GM19025 (cell line): Measurements from ENCODE around the gene ELAVL1.
A peak's percentile ranks its signal among the peaks of the same experiment; 100 is the strongest.

Experiments
- ATAC-seq: cut with Tn5 transposase; IDR thresholded peaks from one replicate; pipeline ENCODE4 v1.9.1; 2021; ENCODE audit warnings: mild to moderate bottlenecking, low read depth, moderate library complexity; ENCODE audit not compliant: unreplicated experiment

The ELAVL1 gene

DNA sequence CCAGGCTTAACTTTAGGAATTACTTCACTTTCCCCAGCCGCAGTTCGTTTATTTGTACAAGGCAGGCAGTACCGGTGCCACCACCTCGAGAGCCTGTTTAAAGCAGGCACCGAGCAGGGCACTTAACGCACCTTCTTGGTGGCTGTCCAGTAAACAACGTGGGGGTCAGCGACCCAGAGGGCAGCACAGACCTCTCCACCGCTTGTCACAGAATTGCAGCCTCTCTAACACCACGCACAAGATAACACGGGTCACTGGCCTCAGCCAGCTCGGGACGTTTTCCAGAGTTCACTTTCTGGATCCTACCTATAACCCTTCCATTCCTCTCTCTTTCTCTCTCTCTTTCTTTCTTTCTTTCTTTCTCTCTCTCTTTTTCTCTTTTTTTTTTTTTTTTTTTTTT is 16.8 kb upstream of the ELAVL1 start:
- no peak for ATAC-seq

DNA sequence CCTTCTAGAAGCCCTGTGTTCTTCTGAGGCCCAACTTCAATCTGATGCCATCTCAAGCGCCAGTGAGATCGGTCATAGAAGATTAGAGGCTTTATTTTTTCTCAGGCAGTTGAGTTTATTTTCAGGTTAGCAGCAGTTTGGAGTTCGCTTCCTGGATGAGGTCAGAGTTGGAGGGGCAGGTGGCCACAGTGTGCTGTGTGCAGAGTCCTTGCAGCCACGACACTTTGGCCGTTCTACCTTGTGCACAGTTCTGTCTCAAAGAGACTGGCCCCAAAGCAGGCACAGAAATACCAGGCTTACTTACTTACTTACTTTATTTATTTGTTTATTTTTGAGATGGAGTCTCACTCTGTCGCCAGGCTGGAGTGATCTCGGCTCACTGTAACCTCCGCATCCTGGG is 15.9 kb upstream of the ELAVL1 start:
- no peak for ATAC-seq

DNA sequence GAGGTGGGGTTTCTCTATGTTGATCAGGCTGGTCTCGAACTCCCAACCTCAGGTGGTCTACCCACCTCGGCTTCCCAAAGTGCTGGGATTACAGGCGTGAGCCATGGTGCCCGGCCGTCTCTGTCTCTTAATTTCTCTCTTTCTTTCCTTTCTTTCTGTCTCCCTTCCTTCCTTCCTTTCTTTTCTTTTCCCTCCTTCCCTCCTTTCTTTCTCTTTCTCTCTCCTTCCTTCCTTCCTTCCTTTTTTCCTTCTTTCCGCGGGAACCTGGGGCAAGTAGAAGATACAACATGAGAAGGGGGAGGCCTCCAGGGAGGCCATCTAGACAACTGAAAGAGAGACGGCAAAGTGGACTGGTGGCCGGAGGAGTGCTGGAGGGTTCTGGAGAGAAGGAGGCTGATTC is 15.2 kb upstream of the ELAVL1 start:
- no peak for ATAC-seq

DNA sequence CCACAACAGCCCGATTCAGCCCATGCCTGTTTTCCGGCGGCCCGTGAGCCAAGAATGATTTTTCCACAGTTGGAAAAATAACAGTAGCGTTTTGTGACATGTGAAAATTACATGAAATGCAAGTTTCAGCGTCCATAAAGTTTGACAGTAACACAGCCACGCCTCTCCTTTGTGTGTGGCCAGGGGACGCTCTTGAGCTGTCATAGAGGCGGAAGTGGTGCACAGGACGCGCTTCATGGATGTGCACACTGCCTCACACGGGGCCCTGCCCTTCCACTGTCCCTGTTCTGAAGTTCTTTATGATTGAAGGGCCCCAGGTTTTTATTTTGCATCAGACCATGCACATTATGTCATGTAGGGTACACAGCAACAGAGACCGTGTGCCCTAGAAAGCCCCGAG is 12.4 kb upstream of the ELAVL1 start:
- ATAC-seq, result no peak

DNA sequence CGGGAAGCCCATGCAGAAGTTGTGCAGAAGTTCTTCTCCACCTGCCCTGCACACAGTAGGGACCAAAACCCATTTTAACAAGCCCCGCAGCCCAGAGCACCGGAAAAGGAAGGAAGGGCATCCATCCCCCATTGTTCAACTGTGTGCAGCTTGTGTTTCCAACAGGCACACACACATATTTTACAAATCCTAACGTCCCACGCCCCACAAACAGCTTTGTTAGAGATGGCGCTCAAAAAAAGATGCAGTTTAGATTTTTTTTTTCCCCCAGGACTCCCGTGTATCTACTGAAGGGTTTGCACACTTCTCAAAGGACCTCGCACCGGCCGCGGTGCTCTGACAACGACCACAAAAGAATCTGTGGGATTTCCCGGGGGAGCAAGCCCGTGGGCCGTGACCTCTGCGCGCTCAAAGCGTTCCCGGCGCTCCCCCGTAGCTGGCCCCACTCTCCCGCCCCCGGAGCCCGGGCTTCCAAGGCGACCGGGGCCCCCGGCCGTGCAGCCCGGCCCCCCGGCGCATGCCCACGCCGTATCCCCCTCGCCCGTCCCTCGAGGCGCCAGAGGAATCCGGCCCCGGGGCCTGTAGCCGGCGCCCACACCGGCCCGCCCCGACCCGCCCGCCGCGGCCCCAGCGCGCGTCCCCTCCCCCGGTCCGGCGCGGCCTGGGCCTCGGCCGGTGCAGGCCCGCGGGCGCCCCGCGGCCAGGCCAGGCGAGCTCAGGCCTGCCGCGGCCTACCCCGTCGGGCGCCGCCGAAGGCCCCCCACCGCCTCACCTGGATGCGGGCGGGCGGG is 523 bp downstream of the ELAVL1 start:
- ATAC-seq, result peak; percentile 37

DNA sequence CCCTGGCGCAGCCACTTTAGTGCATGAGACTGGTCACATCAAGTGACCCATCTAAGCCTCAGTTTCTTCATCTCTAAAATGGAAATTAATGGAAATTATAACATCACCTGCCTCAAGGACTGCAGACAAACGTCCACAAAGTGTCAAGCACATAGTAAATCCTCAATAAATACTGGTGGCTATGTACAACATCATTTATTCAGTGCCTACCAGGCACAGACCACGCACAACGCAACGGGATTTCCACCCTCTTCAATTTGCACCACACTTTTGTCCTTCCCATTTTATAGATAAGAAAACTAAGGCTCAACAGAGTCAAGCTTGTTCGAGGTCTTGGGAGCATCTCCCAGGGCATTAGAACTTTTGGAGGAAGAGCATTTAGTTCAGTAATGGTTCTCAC is 1.4 kb downstream of the ELAVL1 start:
- ATAC-seq, result no peak

DNA sequence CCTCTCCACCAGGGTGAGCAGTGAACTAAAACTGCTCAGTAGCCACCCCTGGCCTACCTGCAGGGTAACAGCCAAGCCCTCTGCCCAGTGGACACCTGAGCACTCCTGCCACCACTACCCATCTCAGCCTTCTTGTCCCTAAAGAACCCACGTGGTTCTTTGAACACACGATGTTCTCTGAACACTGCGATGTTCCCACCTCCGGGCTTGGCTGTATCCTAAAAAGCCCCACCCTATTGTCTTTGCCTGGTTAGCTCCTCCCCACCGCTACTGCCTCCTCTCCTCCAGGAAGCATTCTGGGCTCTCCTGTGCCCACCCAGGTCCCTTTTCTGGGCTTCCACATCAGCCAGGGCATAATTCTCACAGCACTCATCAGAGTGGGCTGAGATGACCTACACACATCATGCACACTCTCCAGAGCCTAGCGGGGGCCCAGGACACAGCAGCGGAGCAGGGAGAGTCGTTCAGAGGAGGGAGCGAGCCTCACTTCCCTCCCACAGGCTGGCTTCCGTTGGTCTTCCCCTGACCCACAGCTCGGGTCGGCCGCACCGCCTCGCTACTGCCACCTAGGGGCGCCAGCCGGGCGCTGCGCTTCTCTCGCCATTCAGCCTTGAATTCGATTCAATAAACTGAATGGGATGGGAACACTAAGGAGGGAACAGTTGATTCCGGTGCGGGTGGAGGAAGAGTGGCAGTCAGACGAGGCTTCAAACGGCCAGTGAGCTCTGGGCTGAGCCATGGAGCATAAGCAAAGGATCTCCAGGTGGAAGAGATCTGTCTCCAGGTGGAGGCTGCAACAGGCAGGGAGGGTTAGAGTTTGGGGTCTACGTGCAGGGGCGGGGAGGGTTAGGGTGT is 3.2 kb downstream of the ELAVL1 start:
- no peak for ATAC-seq

DNA sequence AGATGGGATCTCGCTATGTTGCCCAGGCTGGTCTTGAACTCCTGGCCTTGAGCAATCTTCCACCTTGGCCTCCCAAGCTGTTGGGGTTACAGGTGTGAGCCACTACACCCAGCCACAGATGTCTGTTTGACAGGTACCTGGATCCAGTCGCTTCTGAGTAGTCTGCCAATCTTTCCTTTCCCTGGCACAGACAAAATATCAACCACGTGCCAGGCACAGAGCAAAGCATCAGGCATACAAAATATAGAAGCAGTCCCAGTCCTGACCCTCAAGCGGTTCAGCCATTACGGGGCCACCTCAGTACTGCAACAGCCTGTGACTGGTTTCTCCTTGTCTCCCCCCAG is 3.8 kb downstream of the ELAVL1 start:
- ATAC-seq, result no peak

DNA sequence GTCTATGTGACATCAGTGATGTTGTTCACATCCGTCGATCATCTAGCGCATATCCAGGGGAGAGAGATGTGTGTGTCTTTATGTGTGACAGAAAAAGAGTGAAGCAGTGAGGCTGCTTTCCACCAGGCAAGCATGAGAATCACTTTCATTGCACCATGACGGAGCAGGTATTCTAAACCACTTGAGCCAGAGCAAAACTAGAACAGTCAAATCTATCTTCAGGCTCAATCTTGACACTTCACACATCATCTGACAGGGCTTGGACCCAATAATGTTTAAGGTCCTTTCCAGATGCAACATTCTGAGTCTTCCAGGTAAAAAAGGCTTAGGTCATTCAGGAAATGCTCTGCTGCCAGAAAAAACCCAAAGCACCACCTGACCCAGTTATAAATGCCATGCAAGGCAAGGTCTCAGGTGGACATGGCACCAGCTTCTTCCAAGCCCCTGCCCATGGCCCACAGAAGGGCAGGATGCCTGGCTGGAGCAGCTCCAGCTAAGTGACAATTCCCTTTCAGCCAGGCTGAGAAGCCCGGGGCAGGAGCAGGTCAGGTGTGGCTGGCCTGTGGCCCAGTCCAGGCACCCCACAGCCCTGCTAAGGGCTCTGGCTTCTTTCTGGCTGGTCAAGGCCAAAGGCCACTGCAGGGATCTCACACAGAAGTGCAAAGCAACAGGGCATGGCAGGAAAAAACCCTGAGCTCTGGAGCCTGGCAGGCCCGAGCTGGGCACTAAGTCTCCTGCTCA is 5.0 kb downstream of the ELAVL1 start:
- no peak for ATAC-seq

DNA sequence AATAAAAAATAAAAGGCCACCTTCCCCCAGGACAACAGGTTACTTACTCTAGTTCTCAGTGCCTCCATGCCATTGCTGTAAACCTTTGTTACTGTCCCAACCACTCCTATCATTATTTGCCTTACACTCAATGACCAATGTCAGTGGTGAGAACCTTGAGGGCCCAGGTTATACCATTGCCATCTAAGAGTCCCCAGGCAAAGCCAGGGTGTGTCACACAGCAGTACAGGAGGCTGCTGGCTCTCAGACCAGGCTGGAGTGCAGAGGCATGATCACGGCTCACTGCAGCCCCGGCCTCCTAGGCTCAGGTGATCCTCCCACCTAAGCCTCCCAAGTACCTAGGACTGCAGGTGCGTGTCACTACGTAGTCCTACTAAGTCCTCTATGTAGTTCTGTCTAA is 6.1 kb downstream of the ELAVL1 start:
- no peak for ATAC-seq

DNA sequence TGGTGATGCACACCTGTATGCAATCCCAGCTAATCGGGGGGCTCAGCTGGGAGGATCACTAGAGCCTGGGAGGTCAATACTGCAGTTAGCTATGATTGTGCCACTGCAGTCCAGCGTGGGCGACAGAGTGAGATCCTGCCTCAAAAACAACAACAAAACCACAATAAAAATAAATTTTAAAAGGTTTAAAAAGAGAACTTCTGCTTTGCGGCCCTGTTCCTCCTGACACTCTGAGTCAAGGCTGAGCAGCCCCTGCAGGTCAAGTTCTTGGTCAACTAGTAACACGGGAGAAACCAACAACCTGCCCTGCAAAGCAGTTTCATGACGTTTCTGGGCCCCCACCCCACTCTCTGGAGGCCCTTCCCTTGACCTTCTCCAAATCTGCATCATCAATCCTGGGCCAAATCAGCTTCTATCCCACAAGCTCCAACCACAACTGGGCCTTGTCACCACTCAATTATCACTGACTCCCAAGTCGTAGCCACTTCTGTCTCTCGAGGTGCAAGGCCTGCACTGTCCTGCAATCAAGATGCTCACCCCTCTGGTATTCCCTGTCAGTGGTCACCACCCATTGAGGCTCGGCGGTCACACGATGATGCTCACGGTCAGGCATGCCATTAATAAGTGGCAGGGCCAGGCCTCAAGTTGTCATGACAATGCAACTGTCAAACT is 7.5 kb downstream of the ELAVL1 start:
- ATAC-seq, result no peak

DNA sequence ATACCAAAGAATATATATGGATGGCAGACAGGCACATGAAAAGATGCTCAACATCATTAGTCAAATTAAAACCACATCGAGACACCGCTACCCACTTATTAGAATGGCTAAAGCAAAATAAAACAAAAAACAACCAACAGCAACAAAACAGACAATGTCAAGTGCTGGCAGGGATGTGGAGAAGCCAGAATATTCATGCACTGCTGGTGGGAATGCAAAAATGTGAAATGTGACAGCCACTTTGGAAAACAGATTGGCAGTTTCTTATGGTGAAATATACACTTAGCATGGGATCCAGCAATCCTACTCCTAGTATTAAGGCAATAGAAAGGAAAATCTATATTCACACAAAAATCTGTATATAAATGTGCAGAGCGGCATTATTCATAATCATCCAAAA is 8.6 kb downstream of the ELAVL1 start:
- ATAC-seq, result no peak

DNA sequence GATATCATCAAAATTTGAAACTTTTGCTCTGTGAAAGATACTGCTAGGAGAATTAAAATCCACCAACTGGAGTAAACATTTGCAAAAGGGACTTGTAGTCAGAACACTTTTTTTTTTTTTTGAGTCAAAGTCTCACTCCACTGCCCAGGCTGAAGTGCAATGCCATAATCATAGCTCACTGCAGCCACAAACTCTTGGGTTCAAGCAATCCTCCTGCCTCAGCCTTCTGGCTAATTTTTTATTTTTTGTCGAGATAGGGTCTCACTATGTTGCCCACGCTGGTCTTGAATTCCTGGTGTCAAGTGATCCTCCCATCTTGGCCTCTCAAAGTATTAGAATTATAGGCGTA is 9.7 kb downstream of the ELAVL1 start:
- ATAC-seq, result no peak

DNA sequence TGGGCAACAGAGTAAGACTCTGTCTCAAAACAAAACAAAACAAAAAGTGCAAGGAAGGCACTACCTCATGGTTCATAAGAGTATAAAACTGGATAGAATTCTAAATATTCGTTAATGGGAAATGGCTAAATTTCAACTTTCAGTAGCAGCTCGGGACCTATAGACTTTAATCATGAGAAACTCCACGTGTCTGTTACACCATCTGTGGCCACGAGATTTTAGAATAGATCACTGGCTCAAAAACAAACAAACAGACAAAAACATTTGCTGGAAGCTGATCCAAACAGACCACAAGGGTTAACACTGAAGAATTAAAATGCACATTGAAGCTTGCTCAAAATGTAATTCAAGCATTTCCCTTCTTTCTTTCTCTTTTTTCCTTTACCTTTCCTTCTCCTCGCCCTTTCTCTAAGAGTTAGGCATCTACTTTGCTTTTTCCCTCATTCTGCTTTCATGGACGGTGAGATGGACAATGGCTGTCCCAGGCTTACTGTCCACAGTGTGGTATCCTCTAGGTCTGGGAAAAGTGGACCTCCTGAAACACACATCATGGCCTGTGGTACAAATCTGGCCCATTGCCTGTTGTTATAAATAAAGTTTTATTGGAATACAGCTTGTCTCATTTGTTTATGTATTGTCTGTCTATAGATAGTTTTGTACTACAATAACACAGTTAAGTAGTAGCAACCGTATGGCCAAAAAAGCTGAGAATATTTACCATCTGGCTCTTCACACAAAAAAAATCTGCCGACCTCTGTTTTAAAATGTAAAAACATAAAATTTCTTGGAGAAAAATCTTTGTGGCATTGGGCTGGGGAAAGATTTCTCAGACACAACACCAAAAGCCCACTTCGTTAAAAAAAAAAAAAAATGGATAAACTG is 10.3 kb downstream of the ELAVL1 start:
- ATAC-seq, result no peak

DNA sequence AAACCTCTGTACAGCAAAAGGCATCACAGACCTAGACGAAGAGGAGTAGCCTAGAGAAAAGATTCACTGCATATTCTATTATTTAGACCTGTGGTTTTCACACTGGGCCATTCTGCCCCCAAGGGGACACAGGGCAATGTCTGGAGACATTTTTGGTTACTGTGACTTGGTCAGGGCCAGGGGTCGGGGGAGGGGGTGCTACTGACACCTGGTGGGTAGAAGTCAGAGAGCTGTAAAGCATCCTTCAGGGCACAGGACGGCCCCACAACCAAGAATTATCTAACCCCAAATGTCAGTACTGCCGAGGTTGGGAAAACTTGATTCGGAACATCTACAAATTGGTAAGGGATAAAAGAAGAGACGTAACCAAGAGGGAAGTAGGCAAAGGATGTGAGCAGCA is 11.3 kb downstream of the ELAVL1 start:
- ATAC-seq, result no peak

DNA sequence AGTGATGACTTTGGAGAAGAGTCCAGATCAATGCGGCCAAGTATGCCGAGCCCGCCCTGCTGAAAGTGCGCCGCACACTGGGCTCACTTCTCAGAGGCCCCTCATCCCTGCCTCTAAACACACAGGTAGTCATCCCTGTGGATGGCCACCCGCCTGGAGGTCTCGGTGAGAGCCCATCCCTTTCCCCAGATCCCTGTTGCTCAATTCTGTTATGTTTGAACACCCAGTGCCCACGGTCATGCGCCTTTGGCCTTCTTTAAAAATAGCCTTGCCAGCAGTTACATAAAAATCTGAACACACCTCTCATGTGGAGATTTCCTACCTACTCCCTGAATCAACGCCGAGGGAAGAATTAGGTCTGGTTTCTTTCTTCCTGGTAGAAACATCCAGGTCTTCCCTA is 11.9 kb downstream of the ELAVL1 start:
- no peak for ATAC-seq

DNA sequence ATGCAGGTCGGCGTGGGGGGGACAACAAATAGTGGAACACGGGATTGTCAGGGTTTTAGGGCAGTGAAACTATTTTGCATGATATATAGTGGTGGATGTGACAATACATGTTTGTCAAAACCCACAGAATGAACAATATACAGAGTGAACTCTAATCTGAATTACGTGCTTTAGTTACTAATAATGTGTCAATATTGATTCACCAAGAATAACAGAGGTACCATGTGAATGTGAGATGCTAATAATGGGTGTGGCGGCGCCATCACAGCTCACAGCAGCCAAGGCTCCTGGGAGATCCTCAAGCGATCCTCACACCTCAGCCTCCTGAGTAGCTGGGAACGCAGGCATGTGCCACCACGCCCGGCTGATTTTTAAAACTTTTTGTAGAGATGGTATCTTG is 12.9 kb downstream of the ELAVL1 start:
- ATAC-seq, result no peak

DNA sequence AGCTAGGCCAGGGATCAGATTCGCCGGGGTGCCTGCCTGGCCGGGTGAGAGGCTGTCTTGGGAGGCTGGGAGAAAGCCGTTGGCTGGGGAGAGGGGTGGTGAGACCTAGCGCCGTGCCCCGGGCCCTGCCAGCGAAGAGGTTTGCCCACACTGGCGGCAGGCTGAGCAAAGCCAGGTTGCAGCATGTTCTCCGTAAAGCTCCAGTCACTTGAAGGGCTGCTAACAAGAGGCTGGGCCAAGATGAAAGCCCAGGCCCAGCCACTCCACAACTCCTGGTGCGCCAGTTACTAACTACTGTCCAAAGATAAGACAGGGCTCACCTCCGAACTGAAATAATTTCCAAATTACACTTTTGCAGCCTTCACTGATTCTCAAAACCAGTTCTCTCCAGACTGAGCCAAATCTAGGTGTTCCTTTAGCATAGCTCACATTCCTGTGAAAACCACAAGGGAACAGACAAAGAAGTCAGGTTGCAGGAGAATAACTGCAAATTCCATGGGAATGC is 16.3 kb downstream of the ELAVL1 start:
- ATAC-seq, result no peak

DNA sequence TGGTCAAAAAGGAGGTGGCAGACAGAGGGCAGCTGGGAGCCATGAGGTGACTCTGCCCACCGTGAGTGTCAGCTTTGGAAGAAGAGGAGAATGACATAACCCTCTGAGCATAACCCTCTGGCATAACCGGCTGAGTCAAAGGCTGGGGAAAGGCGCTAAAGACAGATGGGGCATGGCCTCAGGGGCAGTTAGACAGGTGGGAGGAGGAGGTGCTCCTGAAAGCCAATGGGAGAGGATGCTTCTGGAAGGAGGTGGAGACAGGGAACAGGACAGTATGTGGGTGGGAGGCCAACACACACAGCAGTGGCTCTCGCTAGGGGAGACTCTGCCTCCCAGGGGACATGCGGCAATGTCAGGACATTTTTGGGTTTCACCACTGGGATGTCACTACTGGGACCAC is 17.1 kb downstream of the ELAVL1 start:
- ATAC-seq, result no peak
